T-helper 2 cell (primary cell): ENCODE measurements around the gene ARHGAP12.
A peak's percentile ranks its signal among the peaks of the same experiment; 100 is the strongest.
"Not testable (repeated sequence)": the region's sequence is repeated elsewhere in the genome, so short reads cannot be mapped to it uniquely, and the experiment has no call there.

Experiments used
- DNase-seq, 5 experiments: peaks; one replicate each; pipeline versions ENCODE4 v3.0.0 to v3.0.0-alpha.2; 2012 to 2022

ARHGAP12 gene

GRCh38 chr10:31923389-31923788 lies 5.2 kb downstream of the ARHGAP12 start:
- no peak for DNase-seq

GRCh38 chr10:31921031-31921430 lies 7.6 kb downstream of the ARHGAP12 start:
- DNase-seq: peak in 1 of 5 experiments; percentile 68

GRCh38 chr10:31920538-31920937 lies 8.1 kb downstream of the ARHGAP12 start:
- no peak for DNase-seq

- DNase-seq: peak in 1 of 5 experiments; percentile 52
Observed at GRCh38 chr10:31918671-31919409, 9.8 kb downstream of the ARHGAP12 start.

GRCh38 chr10:31914370-31914769 lies 14.3 kb downstream of the ARHGAP12 start:
- DNase-seq: no peak

- no peak for DNase-seq
Observed at GRCh38 chr10:31912898-31913850, 15.5 kb downstream of the ARHGAP12 start.

- no peak for DNase-seq
Observed at GRCh38 chr10:31912289-31912688, 16.3 kb downstream of the ARHGAP12 start.

- DNase-seq: no peak
Observed at GRCh38 chr10:31910016-31910415, 18.6 kb downstream of the ARHGAP12 start.

GRCh38 chr10:31908157-31908556 lies 20.5 kb downstream of the ARHGAP12 start:
- no peak for DNase-seq

GRCh38 chr10:31906039-31906438 lies 22.6 kb downstream of the ARHGAP12 start:
- DNase-seq: no peak

GRCh38 chr10:31905586-31905985 lies 23.0 kb downstream of the ARHGAP12 start:
- DNase-seq: no peak

GRCh38 chr10:31902625-31903024 lies 26.0 kb downstream of the ARHGAP12 start:
- no peak for DNase-seq

GRCh38 chr10:31897506-31897905 lies 31.1 kb downstream of the ARHGAP12 start:
- no peak for DNase-seq

- DNase-seq: no peak
Observed at GRCh38 chr10:31896968-31897384, 31.7 kb downstream of the ARHGAP12 start.

GRCh38 chr10:31895722-31896121 lies 32.9 kb downstream of the ARHGAP12 start:
- DNase-seq: not testable (repeated sequence)

GRCh38 chr10:31888442-31888841 lies 40.2 kb downstream of the ARHGAP12 start:
- no peak for DNase-seq

- no peak for DNase-seq
Observed at GRCh38 chr10:31887850-31888249, 40.8 kb downstream of the ARHGAP12 start.

- no peak for DNase-seq
Observed at GRCh38 chr10:31886885-31887284, 41.7 kb downstream of the ARHGAP12 start.

GRCh38 chr10:31885971-31886370 lies 42.7 kb downstream of the ARHGAP12 start:
- DNase-seq: no peak

- DNase-seq: no peak
Observed at GRCh38 chr10:31884386-31884785, 44.2 kb downstream of the ARHGAP12 start.

- DNase-seq: no peak
Observed at GRCh38 chr10:31883397-31883796, 45.2 kb downstream of the ARHGAP12 start.

GRCh38 chr10:31878486-31878885 lies 50.1 kb downstream of the ARHGAP12 start:
- no peak for DNase-seq

GRCh38 chr10:31876652-31877352 lies 51.8 kb downstream of the ARHGAP12 start:
- DNase-seq: peak in 1 of 5 experiments; percentile 66
